HepG2 (cell line): ENCODE measurements around the gene TBC1D12. TPM values are rescaled to one million over a fixed set of nuclear protein-coding genes. Genes with fewer than 3 reads are reported as not detected.

Experiments
- ATAC-seq: fragments of 200-7000 bp; cut with Tn5 transposase; 3 replicates; pipeline ENCODE4 v1.9.1; 2020; ENCODE audit warnings: mild to moderate bottlenecking, moderate library complexity
- BruUV-seq: library from RNA; stranded (reverse); fragments of 400-500 nt; replicated peaks from 2 replicates; lab custom pipeline; 2021; lab: Mats Ljungman, UMichigan
- CTCF ChIA-PET: fragments of 300-600 bp; formaldehyde crosslinking; extraction: SDS; loops from one replicate; lab custom pipeline; 2021; ENCODE audit warnings: low total read pairs, inconsistent platforms, low intra/inter-chr PET ratio; lab: Yijun Ruan, JAX
- POLR2A ChIA-PET: fragments of 350-600 bp; sonication (Branson Sonifier 250); formaldehyde crosslinking; loops from one replicate; lab custom pipeline; 2020; ENCODE audit warnings: antibody characterized with exemption, inconsistent platforms; lab: Yijun Ruan, JAX
- DNase-seq: peaks from one replicate; pipeline ENCODE4 v3.0.0-alpha.2; 2015; ENCODE audit warnings: low spot score
- FAIRE-seq: peaks from 3 replicates; lab custom pipeline; 2011; peaks lifted over from hg19 to GRCh38; lab: Jason Lieb, UNC
- H2AFZ ChIP-seq: one replicate; pipeline ENCODE4 v1.6.1; 2011; ENCODE audit warnings: low read length, inconsistent platforms
- H3K27ac ChIP-seq: fragments of 300-600 bp; 3 replicates; pipeline ENCODE4 v1.8.0; 2011; ENCODE audit warnings: mixed run types, mild to moderate bottlenecking, mixed read lengths, low read length, inconsistent platforms; ENCODE audit not compliant: insufficient read depth; ENCODE audit errors: extremely low read length
- H3K27me3 ChIP-seq, 2 experiments: fragments of 200-600 bp in 1 of 2; 2 replicates in 1 of 2; 3 replicates in 1 of 2; pipeline versions ENCODE4 v1.6.0 to v1.8.0; 2011; ENCODE audit warnings: low read length in 2 of 2, mild to moderate bottlenecking in 2 of 2, moderate library complexity in 2 of 2, inconsistent platforms in 1 of 2; ENCODE audit not compliant: insufficient read depth in 2 of 2, control insufficient read depth in 1 of 2
- H3K36me3 ChIP-seq, 2 experiments: fragments of 200-600 bp in 1 of 2; replicated peaks in 1 of 2; 2 replicates in 1 of 2; 3 replicates in 1 of 2; pipeline versions ENCODE4 v1.5.1 to v1.8.0; 2011; ENCODE audit warnings: low read length in 2 of 2, inconsistent platforms in 1 of 2; ENCODE audit not compliant: insufficient read depth in 2 of 2, control insufficient read depth in 1 of 2
- H3K4me1 ChIP-seq: 2 replicates; pipeline ENCODE4 v1.5.1; 2012; ENCODE audit warnings: low read length, inconsistent platforms; ENCODE audit not compliant: insufficient read depth
- H3K4me2 ChIP-seq: 2 replicates; pipeline ENCODE4 v1.6.0; 2011; ENCODE audit warnings: low read depth, low read length, inconsistent platforms
- H3K4me3 ChIP-seq, 3 experiments: fragments of 200-600 bp in 1 of 3; sonication (generic), shearing (Covaris generic) in 1 of 3; replicated peaks in 1 of 3; 2 replicates each; pipeline ENCODE4 v1.5.1; 2011 to 2016; ENCODE audit warnings: low read length in 3 of 3, inconsistent platforms in 2 of 3, low read depth in 2 of 3, mild to moderate bottlenecking in 2 of 3, control low read depth in 1 of 3, mixed read lengths in 1 of 3; ENCODE audit not compliant: insufficient read depth in 1 of 3
- H3K79me2 ChIP-seq: one replicate; pipeline ENCODE4 v1.6.1; 2011; ENCODE audit warnings: low read length, inconsistent platforms; ENCODE audit not compliant: insufficient read depth
- H3K9ac ChIP-seq: 2 replicates; pipeline ENCODE4 v1.6.0; 2011; ENCODE audit warnings: mild to moderate bottlenecking, low read depth, low read length, inconsistent platforms; ENCODE audit not compliant: insufficient read depth
- H3K9me3 ChIP-seq: 2 replicates; pipeline ENCODE4 v1.5.1; 2012; ENCODE audit warnings: mild to moderate bottlenecking, low read length
- H4K20me1 ChIP-seq: 2 replicates; pipeline ENCODE4 v1.6.0; 2011; ENCODE audit warnings: inconsistent platforms, mild to moderate bottlenecking, low read length, moderate library complexity; ENCODE audit not compliant: insufficient read depth
- CC2D1A ChIP-seq: sonication (generic); formaldehyde crosslinking; IDR thresholded peaks from 2 replicates; pipeline ENCODE4 v1.8.1; 2023; ENCODE audit warnings: mild to moderate bottlenecking, missing genetic modification reagents
- CENPT ChIP-seq: sonication (generic); formaldehyde crosslinking; IDR thresholded peaks from 2 replicates; pipeline ENCODE4 v1.8.0; 2022; ENCODE audit warnings: low read depth, mild to moderate bottlenecking, moderate library complexity, missing genetic modification reagents
- HHEX ChIP-seq: IDR thresholded peaks from 2 replicates; pipeline ENCODE4 v1.6.1; 2016; ENCODE audit warnings: control low read depth
- IRX3 ChIP-seq: sonication (generic); formaldehyde crosslinking; IDR thresholded peaks from 2 replicates; pipeline ENCODE4 v1.8.1; 2023; ENCODE audit warnings: mild to moderate bottlenecking, low read depth, missing genetic modification reagents, borderline replicate concordance
- KLF6 ChIP-seq: IDR thresholded peaks from 2 replicates; pipeline ENCODE4 v1.8.0; 2016; ENCODE audit warnings: missing biosample characterization, missing genetic modification reagents
- MXD4 ChIP-seq: IDR thresholded peaks from 2 replicates; pipeline ENCODE4 v1.6.1; 2016; ENCODE audit warnings: mild to moderate bottlenecking, missing biosample characterization, missing genetic modification reagents
- PCBP1 ChIP-seq: fragments of 200-400 bp; formaldehyde crosslinking; IDR thresholded peaks from 2 replicates; pipeline ENCODE4 v1.6.1; 2017; ENCODE audit warnings: mild to moderate bottlenecking, low read depth, low read length, borderline replicate concordance
- STAT5B ChIP-seq: sonication (generic); formaldehyde crosslinking; IDR thresholded peaks from 2 replicates; pipeline ENCODE4 v1.4.0; 2020; ENCODE audit warnings: missing genetic modification reagents
- TRIM24 ChIP-seq: sonication (generic); formaldehyde crosslinking; IDR thresholded peaks from 2 replicates; pipeline ENCODE4 v1.8.0; 2022; ENCODE audit warnings: mild to moderate bottlenecking, missing genetic modification reagents
- ZFP90 ChIP-seq: sonication (generic); formaldehyde crosslinking; IDR thresholded peaks from 2 replicates; pipeline ENCODE4 v1.8.0; 2022; ENCODE audit warnings: missing genetic modification reagents, mild to moderate bottlenecking, inconsistent platforms, borderline replicate concordance
- ZNF12 ChIP-seq: sonication (generic); formaldehyde crosslinking; IDR thresholded peaks from 2 replicates; pipeline ENCODE4 v1.5.0; 2020; ENCODE audit warnings: missing genetic modification reagents
- ZNF260 ChIP-seq: sonication (generic); formaldehyde crosslinking; IDR thresholded peaks from 2 replicates; pipeline ENCODE4 v1.4.0; 2020; ENCODE audit warnings: missing genetic modification reagents, low read depth, mild to moderate bottlenecking, borderline replicate concordance
- ZNF431 ChIP-seq: sonication (generic); formaldehyde crosslinking; IDR thresholded peaks from 2 replicates; pipeline ENCODE4 v1.9.0; 2022; ENCODE audit warnings: missing genetic modification reagents, low read depth, mild to moderate bottlenecking, borderline replicate concordance
- ZNF674 ChIP-seq: sonication (generic); formaldehyde crosslinking; IDR thresholded peaks from 2 replicates; pipeline ENCODE4 v1.5.0; 2020; ENCODE audit warnings: low read depth, mild to moderate bottlenecking, missing genetic modification reagents
- ZNF782 ChIP-seq: sonication (generic); formaldehyde crosslinking; IDR thresholded peaks from 2 replicates; pipeline ENCODE4 v1.4.0; 2020; ENCODE audit warnings: missing genetic modification reagents, mild to moderate bottlenecking, borderline replicate concordance
- WGBS: methylation state at CpG from one replicate; pipeline ENCODE4 v1.1.6; 2017; ENCODE audit warnings: low lambda C conversion rate; 5-methylcytosine and 5-hydroxymethylcytosine counted together
- in situ Hi-C: cut with HindIII; loops from 2 replicates; pipeline ENCODE4 v1.10.0; 2017; ENCODE audit warnings: low pct_unique_long_range_greater_than_20kb; ENCODE audit not compliant: extremely low pct_ligation_motif_present
- intact Hi-C: fragments of 100-400 bp; cut with micrococcal nuclease; formaldehyde crosslinking; loops from one replicate; pipeline ENCODE4 v1.10.0; 2022; ENCODE audit not compliant: unreplicated experiment
- polyA plus RNA-seq, 8 experiments: library from polyadenylated mRNA; depleted of rRNA in 3 of 8; stranded (reverse) in 7 of 8; unstranded in 1 of 8; fragments of >200 nt; fragmentation: Illumina TruSeq in 4 of 8; extraction: Trizol in 4 of 8; gene quantifications; 2 replicates each; pipeline versions ENCODE4 v1.2.1 to v1.2.3, GENCODE V29; 2011 to 2016; ENCODE audit warnings: low read depth in 4 of 8, missing spikeins in 1 of 8, mixed read lengths in 1 of 8; ENCODE audit not compliant: insufficient read depth in 1 of 8
- total RNA-seq, 5 experiments: library from RNA; depleted of rRNA; stranded (reverse); fragments of >200 nt; fragmentation: Illumina TruSeq; extraction: Trizol; gene quantifications; 2 replicates each; pipeline ENCODE4 v1.2.3, GENCODE V29; 2016; ENCODE audit warnings: low read depth in 1 of 5
- TF ChIP-seq, protein P1 (sequence below): sonication (generic); formaldehyde crosslinking; IDR thresholded peaks from 2 replicates; pipeline ENCODE4 v1.4.0; 2020; ENCODE audit warnings: mild to moderate bottlenecking, missing genetic modification reagents
- TF ChIP-seq, protein P2 (sequence below): sonication (generic); formaldehyde crosslinking; IDR thresholded peaks from 2 replicates; pipeline ENCODE4 v1.4.0; 2020; ENCODE audit warnings: missing genetic modification reagents, borderline replicate concordance
- TF ChIP-seq, protein P3 (sequence below): sonication (generic); formaldehyde crosslinking; IDR thresholded peaks from 2 replicates; pipeline ENCODE4 v1.5.0; 2020; ENCODE audit warnings: missing genetic modification reagents

The TBC1D12 gene
- total and polyA plus RNA-seq, 2 of the 13 experiments (the other 11 are each of a cell fraction or from before 2014, with no cell fraction given), result 5.7 to 6.2 TPM

DNA sequence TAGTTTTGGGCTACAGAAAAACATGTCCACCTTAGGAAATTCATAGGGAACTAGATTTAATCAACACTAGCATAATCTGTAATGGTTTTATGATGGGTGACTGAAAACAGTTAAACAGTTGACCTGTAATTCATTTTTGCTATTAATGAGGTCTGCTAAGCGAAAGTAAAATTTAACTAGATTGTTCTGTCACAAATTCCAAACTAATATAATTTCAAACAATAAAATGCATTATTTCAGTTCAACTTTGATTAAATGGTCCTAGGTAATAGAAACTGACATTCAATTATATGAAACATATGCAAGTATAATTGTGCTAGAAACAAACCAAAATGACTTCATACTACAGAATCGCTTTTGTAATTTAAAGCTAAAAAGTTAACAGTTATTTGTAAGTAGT is 46.5 kb upstream of the TBC1D12 start:
- no peak overlapping the region for H3K9ac ChIP-seq
- DNase-seq (no peak), FAIRE-seq (no peak), ATAC-seq (no peak)
- in situ Hi-C loops (no loop called here), intact Hi-C loops (no loop called here)
- H2AFZ ChIP-seq, result no peak overlapping the region
- POLR2A ChIA-PET, result no interaction called here
- no peak overlapping the region for H3K4me2 ChIP-seq
- no peaks in the 10 kb centered on the region for H3K9me3 ChIP-seq
- H3K4me3 ChIP-seq, result no peak overlapping the region
- 99% methylated on average over 2 of the region's 2 CpGs for WGBS
- no TSS peak for BruUV-seq
- H3K36me3 ChIP-seq, result peaks cover 11 to 70% of the 10 kb centered on the region in 2 experiments; a peak in 4 of 5 replicates
- no peaks in the 10 kb centered on the region for H3K27me3 ChIP-seq
- CTCF ChIA-PET, result no interaction called here
- H3K4me1 ChIP-seq, result peaks cover 4% of the 10 kb centered on the region; the same call in 1 of the 2 replicates
- no peaks in the 10 kb centered on the region for H4K20me1 ChIP-seq
- H3K79me2 ChIP-seq, result peaks cover 11% of the 10 kb centered on the region
- no peak overlapping the region for H3K27ac ChIP-seq
- TF ChIP-seq KLF6 (CRISPR knock-in tag), result no peak
- TF ChIP-seq, protein P1, sequence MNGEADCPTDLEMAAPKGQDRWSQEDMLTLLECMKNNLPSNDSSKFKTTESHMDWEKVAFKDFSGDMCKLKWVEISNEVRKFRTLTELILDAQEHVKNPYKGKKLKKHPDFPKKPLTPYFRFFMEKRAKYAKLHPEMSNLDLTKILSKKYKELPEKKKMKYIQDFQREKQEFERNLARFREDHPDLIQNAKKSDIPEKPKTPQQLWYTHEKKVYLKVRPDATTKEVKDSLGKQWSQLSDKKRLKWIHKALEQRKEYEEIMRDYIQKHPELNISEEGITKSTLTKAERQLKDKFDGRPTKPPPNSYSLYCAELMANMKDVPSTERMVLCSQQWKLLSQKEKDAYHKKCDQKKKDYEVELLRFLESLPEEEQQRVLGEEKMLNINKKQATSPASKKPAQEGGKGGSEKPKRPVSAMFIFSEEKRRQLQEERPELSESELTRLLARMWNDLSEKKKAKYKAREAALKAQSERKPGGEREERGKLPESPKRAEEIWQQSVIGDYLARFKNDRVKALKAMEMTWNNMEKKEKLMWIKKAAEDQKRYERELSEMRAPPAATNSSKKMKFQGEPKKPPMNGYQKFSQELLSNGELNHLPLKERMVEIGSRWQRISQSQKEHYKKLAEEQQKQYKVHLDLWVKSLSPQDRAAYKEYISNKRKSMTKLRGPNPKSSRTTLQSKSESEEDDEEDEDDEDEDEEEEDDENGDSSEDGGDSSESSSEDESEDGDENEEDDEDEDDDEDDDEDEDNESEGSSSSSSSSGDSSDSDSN (CRISPR knock-in tag), result no peak
- TF ChIP-seq ZFP90 (CRISPR knock-in tag), result no peak
- TF ChIP-seq, protein P2, sequence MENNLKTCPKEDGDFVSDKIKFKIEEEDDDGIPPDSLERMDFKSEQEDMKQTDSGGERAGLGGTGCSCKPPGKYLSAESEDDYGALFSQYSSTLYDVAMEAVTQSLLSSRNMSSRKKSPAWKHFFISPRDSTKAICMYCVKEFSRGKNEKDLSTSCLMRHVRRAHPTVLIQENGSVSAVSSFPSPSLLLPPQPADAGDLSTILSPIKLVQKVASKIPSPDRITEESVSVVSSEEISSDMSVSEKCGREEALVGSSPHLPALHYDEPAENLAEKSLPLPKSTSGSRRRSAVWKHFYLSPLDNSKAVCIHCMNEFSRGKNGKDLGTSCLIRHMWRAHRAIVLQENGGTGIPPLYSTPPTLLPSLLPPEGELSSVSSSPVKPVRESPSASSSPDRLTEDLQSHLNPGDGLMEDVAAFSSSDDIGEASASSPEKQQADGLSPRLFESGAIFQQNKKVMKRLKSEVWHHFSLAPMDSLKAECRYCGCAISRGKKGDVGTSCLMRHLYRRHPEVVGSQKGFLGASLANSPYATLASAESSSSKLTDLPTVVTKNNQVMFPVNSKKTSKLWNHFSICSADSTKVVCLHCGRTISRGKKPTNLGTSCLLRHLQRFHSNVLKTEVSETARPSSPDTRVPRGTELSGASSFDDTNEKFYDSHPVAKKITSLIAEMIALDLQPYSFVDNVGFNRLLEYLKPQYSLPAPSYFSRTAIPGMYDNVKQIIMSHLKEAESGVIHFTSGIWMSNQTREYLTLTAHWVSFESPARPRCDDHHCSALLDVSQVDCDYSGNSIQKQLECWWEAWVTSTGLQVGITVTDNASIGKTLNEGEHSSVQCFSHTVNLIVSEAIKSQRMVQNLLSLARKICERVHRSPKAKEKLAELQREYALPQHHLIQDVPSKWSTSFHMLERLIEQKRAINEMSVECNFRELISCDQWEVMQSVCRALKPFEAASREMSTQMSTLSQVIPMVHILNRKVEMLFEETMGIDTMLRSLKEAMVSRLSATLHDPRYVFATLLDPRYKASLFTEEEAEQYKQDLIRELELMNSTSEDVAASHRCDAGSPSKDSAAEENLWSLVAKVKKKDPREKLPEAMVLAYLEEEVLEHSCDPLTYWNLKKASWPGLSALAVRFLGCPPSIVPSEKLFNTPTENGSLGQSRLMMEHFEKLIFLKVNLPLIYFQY (CRISPR knock-in tag), result no peak
- no peak for TF ChIP-seq IRX3 (CRISPR knock-in tag)
- no peak for TF ChIP-seq ZNF782 (CRISPR knock-in tag)
- TF ChIP-seq HHEX (CRISPR knock-in tag), result no peak
- no peak for TF ChIP-seq STAT5B
- no peak for TF ChIP-seq ZNF260 (CRISPR knock-in tag)
- no peak for TF ChIP-seq ZNF12
- TF ChIP-seq TRIM24 (CRISPR knock-in tag), result no peak
- TF ChIP-seq ZNF674 (CRISPR knock-in tag), result no peak
- TF ChIP-seq, protein P3, sequence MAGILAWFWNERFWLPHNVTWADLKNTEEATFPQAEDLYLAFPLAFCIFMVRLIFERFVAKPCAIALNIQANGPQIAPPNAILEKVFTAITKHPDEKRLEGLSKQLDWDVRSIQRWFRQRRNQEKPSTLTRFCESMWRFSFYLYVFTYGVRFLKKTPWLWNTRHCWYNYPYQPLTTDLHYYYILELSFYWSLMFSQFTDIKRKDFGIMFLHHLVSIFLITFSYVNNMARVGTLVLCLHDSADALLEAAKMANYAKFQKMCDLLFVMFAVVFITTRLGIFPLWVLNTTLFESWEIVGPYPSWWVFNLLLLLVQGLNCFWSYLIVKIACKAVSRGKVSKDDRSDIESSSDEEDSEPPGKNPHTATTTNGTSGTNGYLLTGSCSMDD (CRISPR knock-in tag), result no peak
- TF ChIP-seq CENPT (CRISPR knock-in tag), result no peak
- no peak for TF ChIP-seq ZNF431 (CRISPR knock-in tag)
- TF ChIP-seq CC2D1A (CRISPR knock-in tag), result no peak
- no peak for TF ChIP-seq MXD4 (CRISPR knock-in tag)
- no peak for TF ChIP-seq PCBP1
